GM12801 (cell line): ENCODE results near the gene EXOSC3.

Experiments used
- CTCF ChIP-seq: IDR thresholded peaks from one replicate; pipeline ENCODE4 v1.5.1; 2011; ENCODE audit warnings: control low read depth; ENCODE audit not compliant: insufficient read length; ENCODE audit errors: extremely low read depth

The EXOSC3 gene

GRCh38 chr9:37784616-37785483, at the start of gene EXOSC3:
Gene EXOSC3 (minus strand): TSS chr9:37785064. CDS start chr9:37785044, 20 bp downstream.
- TF ChIP-seq CTCF: no peak

DNA sequence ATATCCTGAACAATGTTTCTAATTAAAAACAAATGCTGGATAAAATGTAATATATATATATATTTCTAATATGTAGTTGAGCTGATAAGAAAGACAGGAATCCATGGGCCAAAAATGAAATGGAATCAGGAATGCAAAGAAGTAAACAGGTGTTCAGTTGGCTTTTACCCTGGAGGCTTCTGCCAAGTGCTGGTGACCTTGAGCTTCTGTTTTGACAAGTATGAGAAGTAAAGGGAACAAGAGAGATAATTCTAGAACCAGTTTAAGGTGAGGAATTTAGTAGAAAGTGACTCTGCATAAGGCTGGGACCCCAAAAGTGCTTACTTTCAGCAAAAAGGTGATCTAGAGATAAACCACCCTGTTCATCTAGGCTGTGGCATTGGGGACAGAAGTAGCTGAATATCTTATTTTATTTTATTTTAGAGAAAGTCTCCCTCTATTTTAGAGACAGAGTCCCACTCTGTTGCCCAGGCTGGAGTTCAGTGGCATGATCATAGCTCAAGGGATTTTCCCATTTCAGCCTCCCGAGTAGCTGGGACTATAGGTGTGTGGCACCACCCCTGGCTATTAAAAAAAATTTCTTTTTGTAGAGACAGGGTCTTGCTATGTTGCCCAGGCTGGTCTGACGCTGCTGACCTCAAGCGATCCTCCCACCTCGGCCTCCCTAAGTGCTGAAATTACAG, 42.8 kb upstream of the EXOSC3 start:
- TF ChIP-seq CTCF: no peak

DNA sequence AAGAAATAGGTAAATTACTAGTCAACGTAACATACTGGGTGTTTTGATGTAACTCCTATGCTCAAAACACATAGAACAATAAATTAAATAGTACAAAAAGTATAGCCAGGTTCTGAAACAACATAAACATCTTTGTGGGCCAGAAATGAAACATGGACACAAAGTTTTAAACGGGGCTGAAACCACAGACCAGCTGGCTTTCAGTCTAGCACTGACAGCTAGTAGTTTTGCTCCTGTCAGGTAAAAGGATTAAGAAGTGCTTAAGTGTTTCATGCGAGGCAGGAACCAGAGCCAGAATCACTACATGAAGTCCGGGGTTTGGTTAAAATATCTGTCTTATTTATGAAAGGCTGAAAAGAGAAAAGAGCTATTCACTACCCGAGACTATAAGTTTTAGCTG, 35.3 kb upstream of the EXOSC3 start:
- TF ChIP-seq CTCF: no peak

DNA sequence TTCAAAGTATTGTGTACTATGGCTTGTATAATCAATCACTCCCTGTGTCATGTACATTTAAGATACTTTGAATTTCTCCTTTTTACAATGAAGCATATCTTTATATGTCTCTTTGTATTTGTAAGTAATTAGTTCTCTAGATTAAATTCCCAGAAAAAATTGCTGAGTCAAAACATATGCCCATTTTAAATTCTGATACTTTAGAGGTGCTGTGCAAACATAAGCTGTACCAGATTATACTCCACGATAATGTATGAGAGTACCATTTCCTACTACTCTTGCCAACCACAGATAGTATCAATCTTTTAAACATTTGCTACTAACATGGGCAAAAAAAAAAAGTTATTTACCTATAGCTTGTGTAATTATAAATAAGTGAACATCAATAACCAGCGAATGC, 34.0 kb upstream of the EXOSC3 start:
- TF ChIP-seq CTCF: no peak

- no peak for TF ChIP-seq CTCF
Measured at GRCh38 chr9:37812773-37813379, 28.0 kb upstream of the EXOSC3 start.

- no peak for TF ChIP-seq CTCF
Measured at GRCh38 chr9:37811906-37812476, 27.1 kb upstream of the EXOSC3 start.

DNA sequence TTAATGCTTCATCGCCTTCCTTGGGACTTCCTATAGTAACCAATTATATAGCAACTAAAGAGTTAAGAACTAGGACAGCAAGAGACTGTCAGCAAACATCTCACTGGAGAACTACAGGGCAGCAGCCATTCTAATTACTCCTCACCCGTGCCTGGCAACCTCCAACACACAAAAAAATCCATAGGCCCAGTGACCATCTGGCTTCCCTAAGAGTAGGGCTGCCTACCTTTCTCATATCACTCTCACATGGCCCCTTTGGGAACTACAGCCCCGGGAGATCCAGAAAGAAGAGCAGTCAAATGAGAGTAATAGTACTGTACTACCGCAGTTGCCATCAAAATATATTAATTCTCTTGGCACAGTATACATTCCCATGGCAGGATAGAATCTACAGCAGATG, 21.4 kb upstream of the EXOSC3 start:
- TF ChIP-seq CTCF: no peak
